Ovary (tissue), 3 donors: ENCODE results near the gene MYL5.

Experiments used
- POLR2A ChIP-seq: fragments of 450-650 bp; IDR thresholded peaks from one replicate; pipeline ENCODE4 v1.6.1; 2017; ENCODE audit warnings: antibody characterized with exemption, mild to moderate bottlenecking, moderate library complexity
- TF ChIP-seq, protein P1 (sequence below), 3 donors: fragments of 450-650 bp in 2 of 3; fragments of 200-600 bp in 1 of 3; IDR thresholded peaks; one replicate each; pipeline versions ENCODE4 v1.5.1 to v1.8.0; 2016 to 2022; ENCODE audit warnings: antibody characterized with exemption in 3 of 3, mild to moderate bottlenecking in 1 of 3
- donor health status: DM: no; HTN: no; CAD: no.

- TF ChIP-seq POLR2A = no peak
- TF ChIP-seq, protein P1, sequence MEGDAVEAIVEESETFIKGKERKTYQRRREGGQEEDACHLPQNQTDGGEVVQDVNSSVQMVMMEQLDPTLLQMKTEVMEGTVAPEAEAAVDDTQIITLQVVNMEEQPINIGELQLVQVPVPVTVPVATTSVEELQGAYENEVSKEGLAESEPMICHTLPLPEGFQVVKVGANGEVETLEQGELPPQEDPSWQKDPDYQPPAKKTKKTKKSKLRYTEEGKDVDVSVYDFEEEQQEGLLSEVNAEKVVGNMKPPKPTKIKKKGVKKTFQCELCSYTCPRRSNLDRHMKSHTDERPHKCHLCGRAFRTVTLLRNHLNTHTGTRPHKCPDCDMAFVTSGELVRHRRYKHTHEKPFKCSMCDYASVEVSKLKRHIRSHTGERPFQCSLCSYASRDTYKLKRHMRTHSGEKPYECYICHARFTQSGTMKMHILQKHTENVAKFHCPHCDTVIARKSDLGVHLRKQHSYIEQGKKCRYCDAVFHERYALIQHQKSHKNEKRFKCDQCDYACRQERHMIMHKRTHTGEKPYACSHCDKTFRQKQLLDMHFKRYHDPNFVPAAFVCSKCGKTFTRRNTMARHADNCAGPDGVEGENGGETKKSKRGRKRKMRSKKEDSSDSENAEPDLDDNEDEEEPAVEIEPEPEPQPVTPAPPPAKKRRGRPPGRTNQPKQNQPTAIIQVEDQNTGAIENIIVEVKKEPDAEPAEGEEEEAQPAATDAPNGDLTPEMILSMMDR (IDR thresholded peaks at IDR 0.05) = no peak
These were observed 49.4 kb upstream of the MYL5 start, which contains the start of gene PDE6B for GRCh38 chr4:624705-625590.
